ENCODE data around the gene RHEB. TPM values are rescaled to one million over a fixed set of nuclear protein-coding genes. Genes with fewer than 3 reads are reported as not detected.

RHEB gene
- total and polyA plus RNA-seq, 2 of the 13 experiments (the other 11 are each of a cell fraction or from before 2014, with no cell fraction given): 55.0 to 77.6 TPM

DNA sequence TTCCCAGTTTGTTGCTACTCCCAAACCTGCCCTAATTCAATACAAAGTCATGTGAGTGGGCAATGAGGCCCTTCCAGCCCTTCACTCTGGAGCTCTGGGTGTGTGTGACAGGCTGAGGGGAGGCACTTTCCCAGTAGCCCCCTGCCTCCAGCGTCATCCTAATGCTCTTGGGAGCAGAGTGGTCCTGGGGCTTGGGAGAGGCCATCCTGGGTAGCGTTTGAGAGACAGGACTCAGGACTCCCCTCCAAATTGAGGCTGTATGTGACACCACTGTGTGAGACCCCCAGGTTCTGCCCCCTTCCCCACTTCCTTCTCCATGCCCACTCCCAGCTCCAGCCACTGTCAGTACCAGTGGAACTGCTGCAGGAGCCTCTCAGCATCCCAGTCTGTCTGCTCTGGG is 73.3 kb downstream of the RHEB start:
- no peak for FAIRE-seq
- Histone ChIP-seq H2AFZ (ENCODE audit: low read length) (no peak overlapping the region), H3K4me1 (ENCODE audit: insufficient read depth, low read length) (no peaks in the 10 kb centered on the region), H3K4me3 (replicated peaks in 1 of 3; ENCODE audit: insufficient read depth in 1 of 3, low read depth in 2 of 3, low read length in 3 of 3) (no peak overlapping the region), H3K36me3 (replicated peaks in 1 of 2; ENCODE audit: control insufficient read depth in 1 of 2, insufficient read depth in 2 of 2, low read length in 2 of 2) (no peaks in the 10 kb centered on the region), H4K20me1 (ENCODE audit: insufficient read depth, low read length) (no peaks in the 10 kb centered on the region), H3K27me3 (ENCODE audit: control insufficient read depth in 1 of 2, insufficient read depth in 2 of 2, low read length in 2 of 2) (peaks cover 1 to 18% of the 10 kb centered on the region in 2 experiments; a peak in 2 of 5 replicates), H3K27ac (ENCODE audit: extremely low read length, insufficient read depth, low read length) (no peak overlapping the region), H3K9me3 (ENCODE audit: low read length) (no peaks in the 10 kb centered on the region), H3K4me2 (ENCODE audit: low read depth, low read length) (no peak overlapping the region), H3K79me2 (ENCODE audit: insufficient read depth, low read length) (no peaks in the 10 kb centered on the region), H3K9ac (ENCODE audit: insufficient read depth, low read depth, low read length) (no peak overlapping the region)
- intact Hi-C loops (cut with micrococcal nuclease; ENCODE audit: unreplicated experiment) (loop anchor here (5.0 kb wide), 1 partner anchor 39 kb away; no protein-coding TSS in a partner anchor), in situ Hi-C loops (cut with HindIII; ENCODE audit: extremely low pct_ligation_motif_present, low pct_unique_long_range_greater_than_20kb) (loop anchor here (5.0 kb wide), 1 partner anchor 79 kb away; no protein-coding TSS in a partner anchor)
- ChIA-PET CTCF (ENCODE audit: low intra/inter-chr PET ratio, low total read pairs) (interaction anchor here (1.5 kb wide), 1 partner anchor 77 kb away, joined by 3 read pairs; no protein-coding TSS in a partner anchor), POLR2A (no interaction called here)
- no peak for ATAC-seq
- WGBS (ENCODE audit: low lambda C conversion rate): no CpG with 5 or more reads among the region's 2 CpGs
- no TSS peak for BruUV-seq (replicated peaks)
- TF ChIP-seq MTF1 (CRISPR knock-in tag; IDR thresholded peaks at IDR 0.05) (no peak), POLR2A (IDR thresholded peaks at IDR 0.05; ENCODE audit: insufficient read depth in 1 of 2, low read depth in 2 of 2, low read length in 2 of 2) (no peak), ZNF562 (CRISPR knock-in tag; IDR thresholded peaks at IDR 0.05; ENCODE audit: borderline replicate concordance) (no peak), MEF2D (CRISPR knock-in tag; IDR thresholded peaks at IDR 0.05) (no peak), MEIS2 (CRISPR knock-in tag; IDR thresholded peaks at IDR 0.05) (no peak), ZNF792 (CRISPR knock-in tag; IDR thresholded peaks at IDR 0.05) (no peak)
- TF ChIP-seq, protein P1, sequence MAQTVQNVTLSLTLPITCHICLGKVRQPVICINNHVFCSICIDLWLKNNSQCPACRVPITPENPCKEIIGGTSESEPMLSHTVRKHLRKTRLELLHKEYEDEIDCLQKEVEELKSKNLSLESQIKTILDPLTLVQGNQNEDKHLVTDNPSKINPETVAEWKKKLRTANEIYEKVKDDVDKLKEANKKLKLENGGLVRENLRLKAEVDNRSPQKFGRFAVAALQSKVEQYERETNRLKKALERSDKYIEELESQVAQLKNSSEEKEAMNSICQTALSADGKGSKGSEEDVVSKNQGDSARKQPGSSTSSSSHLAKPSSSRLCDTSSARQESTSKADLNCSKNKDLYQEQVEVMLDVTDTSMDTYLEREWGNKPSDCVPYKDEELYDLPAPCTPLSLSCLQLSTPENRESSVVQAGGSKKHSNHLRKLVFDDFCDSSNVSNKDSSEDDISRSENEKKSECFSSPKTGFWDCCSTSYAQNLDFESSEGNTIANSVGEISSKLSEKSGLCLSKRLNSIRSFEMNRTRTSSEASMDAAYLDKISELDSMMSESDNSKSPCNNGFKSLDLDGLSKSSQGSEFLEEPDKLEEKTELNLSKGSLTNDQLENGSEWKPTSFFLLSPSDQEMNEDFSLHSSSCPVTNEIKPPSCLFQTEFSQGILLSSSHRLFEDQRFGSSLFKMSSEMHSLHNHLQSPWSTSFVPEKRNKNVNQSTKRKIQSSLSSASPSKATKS (CRISPR knock-in tag; IDR thresholded peaks at IDR 0.05): no peak
- no peak for DNase-seq (ENCODE audit: low spot score)

DNA sequence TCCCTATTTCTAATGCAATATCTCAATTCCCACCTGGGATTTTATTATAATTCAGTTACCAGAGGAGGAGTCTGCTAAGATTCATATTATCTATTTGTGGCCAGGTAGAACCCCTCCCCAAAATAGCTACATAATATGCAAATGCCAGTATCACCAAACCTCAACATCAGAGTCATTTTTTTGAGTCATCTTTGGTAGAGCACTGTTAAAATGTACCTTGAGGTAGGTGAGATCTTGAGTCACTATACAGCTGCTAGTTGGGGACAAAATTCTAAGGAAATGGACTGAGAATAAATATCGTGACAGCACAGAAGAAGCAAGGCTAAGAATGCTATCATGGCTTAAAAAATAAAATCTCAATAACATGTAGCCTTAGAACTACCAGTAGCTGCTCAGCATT is 75.1 kb downstream of the RHEB start:
- FAIRE-seq (no peak), DNase-seq (ENCODE audit: low spot score) (no peak), ATAC-seq (no peak)
- no TSS peak for BruUV-seq (replicated peaks)
- no peaks in the 10 kb centered on the region for H3K9me3 ChIP-seq (ENCODE audit: low read length)
- intact Hi-C loops (cut with micrococcal nuclease; ENCODE audit: unreplicated experiment) (loop anchor here (5.0 kb wide), 1 partner anchor 37 kb away; no protein-coding TSS in a partner anchor), in situ Hi-C loops (cut with HindIII; ENCODE audit: extremely low pct_ligation_motif_present, low pct_unique_long_range_greater_than_20kb) (loop anchor here (5.0 kb wide), 1 partner anchor 77 kb away; no protein-coding TSS in a partner anchor)
- no peak overlapping the region for H3K9ac ChIP-seq (ENCODE audit: insufficient read depth, low read depth, low read length)
- H3K27me3 ChIP-seq (ENCODE audit: control insufficient read depth in 1 of 2, insufficient read depth in 2 of 2, low read length in 2 of 2): peaks cover 1 to 23% of the 10 kb centered on the region in 2 experiments; a peak in 4 of 5 replicates
- no peak overlapping the region for H3K4me2 ChIP-seq (ENCODE audit: low read depth, low read length)
- H3K36me3 ChIP-seq (replicated peaks in 1 of 2; ENCODE audit: control insufficient read depth in 1 of 2, insufficient read depth in 2 of 2, low read length in 2 of 2): no peaks in the 10 kb centered on the region
- H3K27ac ChIP-seq (ENCODE audit: extremely low read length, insufficient read depth, low read length): no peak overlapping the region
- H3K4me1 ChIP-seq (ENCODE audit: insufficient read depth, low read length): no peaks in the 10 kb centered on the region
- no peak overlapping the region for H3K4me3 ChIP-seq (replicated peaks in 1 of 3; ENCODE audit: insufficient read depth in 1 of 3, low read depth in 2 of 3, low read length in 3 of 3)
- no peaks in the 10 kb centered on the region for H4K20me1 ChIP-seq (ENCODE audit: insufficient read depth, low read length)
- H3K79me2 ChIP-seq (ENCODE audit: insufficient read depth, low read length): no peaks in the 10 kb centered on the region
- WGBS (ENCODE audit: low lambda C conversion rate): 5% methylated on average over 1 of the region's 1 CpG
- no peak overlapping the region for H2AFZ ChIP-seq (ENCODE audit: low read length)
- CTCF ChIA-PET (ENCODE audit: low intra/inter-chr PET ratio, low total read pairs): no interaction called here
- POLR2A ChIA-PET: no interaction called here
- TF ChIP-seq NFE2L2 (IDR thresholded peaks at IDR 0.05; ENCODE audit: low read length) (no peak), ZNF282 (IDR thresholded peaks at IDR 0.05; ENCODE audit: partially characterized antibody) (no peak), ZNF232 (CRISPR knock-in tag; IDR thresholded peaks at IDR 0.05; ENCODE audit: borderline replicate concordance) (no peak), ZNF143 (CRISPR knock-in tag; IDR thresholded peaks at IDR 0.05) (no peak), ZNF567 (CRISPR knock-in tag; IDR thresholded peaks at IDR 0.05; ENCODE audit: borderline replicate concordance) (no peak), FOSL1 (CRISPR knock-in tag; IDR thresholded peaks at IDR 0.05; ENCODE audit: borderline replicate concordance) (no peak), ZNF432 (CRISPR knock-in tag; IDR thresholded peaks at IDR 0.05; ENCODE audit: borderline replicate concordance) (no peak), SMARCE1 (IDR thresholded peaks at IDR 0.05; ENCODE audit: borderline replicate concordance) (no peak), JUND (CRISPR knock-in tag; IDR thresholded peaks at IDR 0.05) (no peak), ZKSCAN1 (IDR thresholded peaks at IDR 0.05; ENCODE audit: low read length) (no peak)
- TF ChIP-seq, protein P2, sequence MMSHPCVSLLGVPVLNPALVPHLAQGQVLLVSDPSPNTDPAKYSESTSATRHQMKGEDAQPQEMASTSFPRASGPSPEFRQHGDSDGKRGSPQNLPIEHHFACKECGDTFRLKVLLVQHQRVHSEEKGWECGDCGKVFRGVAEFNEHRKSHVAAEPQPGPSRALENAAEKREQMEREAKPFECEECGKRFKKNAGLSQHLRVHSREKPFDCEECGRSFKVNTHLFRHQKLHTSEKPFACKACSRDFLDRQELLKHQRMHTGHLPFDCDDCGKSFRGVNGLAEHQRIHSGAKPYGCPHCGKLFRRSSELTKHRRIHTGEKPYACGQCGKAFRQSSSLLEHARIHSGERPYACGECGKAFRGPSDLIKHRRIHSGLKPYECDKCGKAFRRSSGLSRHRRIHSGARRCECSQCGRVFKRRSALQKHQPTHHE (CRISPR knock-in tag; IDR thresholded peaks at IDR 0.05; ENCODE audit: borderline replicate concordance): no peak

All from HepG2 (cell line).